GM21717 (cell line): ENCODE results near the gene GRK1.
"Not testable (repeated sequence)": the region's sequence is repeated elsewhere in the genome, so short reads cannot be mapped to it uniquely, and the experiment has no call there.

Experiments used
- ATAC-seq: cut with Tn5 transposase; IDR thresholded peaks from one replicate; pipeline ENCODE4 v1.9.1; 2021; ENCODE audit warnings: mild to moderate bottlenecking, moderate library complexity; ENCODE audit not compliant: unreplicated experiment

Gene GRK1

GRCh38 chr13:113666951-113667701 lies at the start of gene GRK1:
Gene GRK1 (plus strand): TSS chr13:113667219. CDS start chr13:113667387, 168 bp downstream.
- no peak for ATAC-seq

- no peak for ATAC-seq
Observed at GRCh38 chr13:113617961-113618360, 49.1 kb upstream of the GRK1 start.

- ATAC-seq = no peak
Observed at GRCh38 chr13:113618455-113618854, 48.6 kb upstream of the GRK1 start.

- no peak for ATAC-seq
Observed at GRCh38 chr13:113620036-113620796, 46.8 kb upstream of the GRK1 start.

- ATAC-seq = no peak
Observed at GRCh38 chr13:113621046-113621445, 46.0 kb upstream of the GRK1 start.

GRCh38 chr13:113621498-113621897 lies 45.5 kb upstream of the GRK1 start:
- ATAC-seq = not testable (repeated sequence)

GRCh38 chr13:113621986-113622550 lies 45.0 kb upstream of the GRK1 start:
- ATAC-seq = not testable (repeated sequence)

- no peak for ATAC-seq
Observed at GRCh38 chr13:113622791-113623490, 44.1 kb upstream of the GRK1 start.

- ATAC-seq = no peak
Observed at GRCh38 chr13:113623491-113624234, 43.4 kb upstream of the GRK1 start.

GRCh38 chr13:113624235-113624587 lies 42.8 kb upstream of the GRK1 start:
- ATAC-seq = no peak

- ATAC-seq = not testable (repeated sequence)
Observed at GRCh38 chr13:113624640-113625304, 42.2 kb upstream of the GRK1 start.

- ATAC-seq = no peak
Observed at GRCh38 chr13:113625965-113626721, 40.9 kb upstream of the GRK1 start.

- no peak for ATAC-seq
Observed at GRCh38 chr13:113627136-113627535, 39.9 kb upstream of the GRK1 start.

- no peak for ATAC-seq
Observed at GRCh38 chr13:113628291-113629270, 38.4 kb upstream of the GRK1 start.

- ATAC-seq = no peak
Observed at GRCh38 chr13:113629866-113630265, 37.2 kb upstream of the GRK1 start.

- ATAC-seq = no peak
Observed at GRCh38 chr13:113630296-113630695, 36.7 kb upstream of the GRK1 start.

GRCh38 chr13:113630804-113631203 lies 36.2 kb upstream of the GRK1 start:
- ATAC-seq = no peak
